ENCODE data around the gene ANKRD12. TPM values are rescaled to one million over a fixed set of nuclear protein-coding genes. Genes with fewer than 3 reads are reported as not detected.
A peak's percentile ranks its signal among the peaks of the same experiment; 100 is the strongest.

The ANKRD12 gene
- total RNA-seq, 6 experiments from 2014 or later, result 12.3 to 38.7 (median 21.4) TPM

- TF ChIP-seq POLR2A (IDR thresholded peaks at IDR 0.05), result no peak
- TF ChIP-seq CTCF (IDR thresholded peaks at IDR 0.05), result no peak
- Histone ChIP-seq H3K36me3 (no peaks in the 10 kb centered on the region), H3K4me1 (peaks cover 0 to 25% (median 3%) of the 10 kb centered on the region in 4 donors), H3K27ac (peak overlapping the region in 1 of 3 donors; percentile 95), H3K27me3 (no peaks in the 10 kb centered on the region), H3K4me3 (no peak overlapping the region), H3K9me3 (no peaks in the 10 kb centered on the region)
- intact Hi-C loops (cut with DNase I), result no loop called here
- 86% methylated on average over 3 of the region's 3 CpGs for WGBS (ENCODE audit: insufficient coverage, low coverage, low lambda C conversion rate, missing lambda C conversion rate)
- no peak for DNase-seq
- no peak for ATAC-seq
These were observed 35.8 kb upstream of the ANKRD12 start for GRCh38 chr18:9100796-9101195.

GRCh38 chr18:9101730-9102507 lies 34.7 kb upstream of the ANKRD12 start:
- H3K36me3 ChIP-seq, result no peaks in the 10 kb centered on the region
- peak overlapping the region; percentile 61 to 78 (median 76) for H3K4me3 ChIP-seq
- H3K27ac ChIP-seq, result peak overlapping the region; percentile 95 to 97 (median 95)
- intact Hi-C loops (cut with DNase I), result no loop called here
- DNase-seq (no peak), ATAC-seq (peak; percentile 34 to 45 (median 38))
- H3K9me3 ChIP-seq, result no peaks in the 10 kb centered on the region
- 0% methylated on average over 17 of the region's 17 CpGs for WGBS (ENCODE audit: insufficient coverage, low coverage, low lambda C conversion rate, missing lambda C conversion rate)
- peaks cover 0 to 37% (median 6%) of the 10 kb centered on the region in 4 donors for H3K4me1 ChIP-seq
- H3K27me3 ChIP-seq, result no peaks in the 10 kb centered on the region
- no peak for TF ChIP-seq POLR2A (IDR thresholded peaks at IDR 0.05)
- TF ChIP-seq CTCF (IDR thresholded peaks at IDR 0.05), result no peak

GRCh38 chr18:9102508-9103375 lies 33.8 kb upstream of the ANKRD12 start, which contains the start of gene NDUFV2:
Gene NDUFV2, plus strand, starts transcription at chr18:9102699. Its CDS starts 45 bp downstream, at chr18:9102744.
- no peaks in the 10 kb centered on the region for H3K36me3 ChIP-seq
- no peaks in the 10 kb centered on the region for H3K9me3 ChIP-seq
- peak; percentile 89 to 99 (median 96) for ATAC-seq
- peak within 1 kb of the TSS; percentile 61 to 78 (median 76) for H3K4me3 ChIP-seq
- intact Hi-C loops (cut with DNase I), result no loop called here
- TF ChIP-seq POLR2A (IDR thresholded peaks at IDR 0.05) (peak; percentile 94), CTCF (IDR thresholded peaks at IDR 0.05) (no peak)
- H3K4me1 ChIP-seq, result peaks cover 0 to 45% (median 8%) of the 10 kb centered on the region in 4 donors
- no peaks in the 10 kb centered on the region for H3K27me3 ChIP-seq
- DNase-seq, result peak; percentile 98 to 99 (median 99)
- 2% methylated on average over 21 of the region's 64 CpGs for WGBS (ENCODE audit: insufficient coverage, low coverage, low lambda C conversion rate, missing lambda C conversion rate)
- peak within 1 kb of the TSS; percentile 95 to 97 (median 95) for H3K27ac ChIP-seq

- peak overlapping the region; percentile 61 to 78 (median 76) for H3K4me3 ChIP-seq
- intact Hi-C loops (cut with DNase I), result no loop called here
- peak; percentile 12 to 39 (median 32) for TF ChIP-seq CTCF (IDR thresholded peaks at IDR 0.05)
- no peak for TF ChIP-seq POLR2A (IDR thresholded peaks at IDR 0.05)
- peak overlapping the region; percentile 95 to 97 (median 95) for H3K27ac ChIP-seq
- peak; percentile 30 to 54 (median 36) for ATAC-seq
- H3K4me1 ChIP-seq, result peaks cover 0 to 50% (median 11%) of the 10 kb centered on the region in 4 donors
- H3K27me3 ChIP-seq, result no peaks in the 10 kb centered on the region
- WGBS (ENCODE audit: insufficient coverage, low coverage, low lambda C conversion rate, missing lambda C conversion rate), result 1% methylated on average over 4 of the region's 4 CpGs
- no peak for DNase-seq
- no peaks in the 10 kb centered on the region for H3K9me3 ChIP-seq
- H3K36me3 ChIP-seq, result no peaks in the 10 kb centered on the region
These were observed 33.2 kb upstream of the ANKRD12 start for GRCh38 chr18:9103376-9103873.
